Large intestine (tissue), 3 donors: Measurements from ENCODE around the gene SLC38A10. TPM values are rescaled to one million over a fixed set of nuclear protein-coding genes. Genes with fewer than 3 reads are reported as not detected.
A peak's percentile ranks its signal among the peaks of the same experiment; 100 is the strongest.

Experiments
- DNase-seq, 2 donors: peaks; one replicate each; pipeline versions ENCODE4 v3.0.0 to v3.0.0-alpha.2; 2013
- H3K27ac ChIP-seq: one replicate; pipeline ENCODE4 v1.5.1; 2013; ENCODE audit warnings: low read length
- H3K27me3 ChIP-seq: 2 replicates; pipeline ENCODE4 v1.6.1; 2013; ENCODE audit warnings: low read length; ENCODE audit not compliant: control insufficient read depth, insufficient read depth
- H3K36me3 ChIP-seq: 2 replicates; pipeline ENCODE4 v1.6.1; 2013; ENCODE audit warnings: low read length; ENCODE audit not compliant: control insufficient read depth, insufficient read depth
- H3K4me1 ChIP-seq: one replicate; pipeline ENCODE4 v1.6.1; 2013; ENCODE audit warnings: low read length; ENCODE audit not compliant: control insufficient read depth, insufficient read depth
- H3K4me3 ChIP-seq: one replicate; pipeline ENCODE4 v1.5.1; 2013; ENCODE audit warnings: low read length
- H3K9me3 ChIP-seq: one replicate; pipeline ENCODE4 v1.6.1; 2013; ENCODE audit warnings: mild to moderate bottlenecking, low read depth, low read length, moderate library complexity; ENCODE audit not compliant: control insufficient read depth
- WGBS: methylation state at CpG from one replicate; pipeline ENCODE4 v1.1.5; 2013; ENCODE audit warnings: low lambda C conversion rate; ENCODE audit not compliant: insufficient coverage; 5-methylcytosine and 5-hydroxymethylcytosine counted together
- polyA plus RNA-seq: library from polyadenylated mRNA; unstranded; fragments of 120-200 nt; gene quantifications from one replicate; pipeline ENCODE4 v1.2.1, GENCODE V29; 2013

SLC38A10 gene
- polyA plus RNA-seq, 1 donor: 86.5 TPM

DNA sequence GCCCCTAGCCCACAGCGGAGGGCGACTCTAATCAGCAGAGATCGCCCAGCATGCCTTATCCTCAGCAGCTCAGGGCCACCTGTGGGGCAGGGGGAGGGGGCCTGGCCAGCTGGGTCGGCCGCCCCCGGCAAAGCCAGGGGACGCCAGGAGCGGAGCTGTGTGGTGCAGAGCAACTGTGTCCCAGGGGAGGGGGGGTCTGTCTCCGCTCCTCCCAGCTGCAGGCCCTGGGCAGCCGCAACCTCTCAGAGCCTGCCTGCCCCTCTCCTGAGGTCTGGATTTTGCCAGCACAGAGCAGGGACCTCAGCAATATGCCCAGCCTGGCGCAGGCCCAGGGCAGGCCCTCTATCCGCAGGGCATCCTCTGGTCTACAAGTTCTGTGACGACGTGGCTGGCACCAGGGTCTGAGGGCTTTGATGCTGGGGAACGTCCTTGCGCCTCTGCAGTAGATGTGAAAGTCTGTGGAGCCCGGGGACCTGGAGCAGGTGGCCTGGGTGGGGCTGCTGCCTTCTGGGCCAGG, 36.5 kb upstream of the SLC38A10 start:
- H3K36me3 ChIP-seq: no peaks in the 10 kb centered on the region
- no peaks in the 10 kb centered on the region for H3K27me3 ChIP-seq
- peaks cover 88% of the 10 kb centered on the region for H3K4me1 ChIP-seq
- no peak for DNase-seq
- peak overlapping the region; percentile 55 for H3K4me3 ChIP-seq
- peak overlapping the region; percentile 99 for H3K27ac ChIP-seq
- no CpG with 5 or more reads among the region's 17 CpGs for WGBS
- no peaks in the 10 kb centered on the region for H3K9me3 ChIP-seq

DNA sequence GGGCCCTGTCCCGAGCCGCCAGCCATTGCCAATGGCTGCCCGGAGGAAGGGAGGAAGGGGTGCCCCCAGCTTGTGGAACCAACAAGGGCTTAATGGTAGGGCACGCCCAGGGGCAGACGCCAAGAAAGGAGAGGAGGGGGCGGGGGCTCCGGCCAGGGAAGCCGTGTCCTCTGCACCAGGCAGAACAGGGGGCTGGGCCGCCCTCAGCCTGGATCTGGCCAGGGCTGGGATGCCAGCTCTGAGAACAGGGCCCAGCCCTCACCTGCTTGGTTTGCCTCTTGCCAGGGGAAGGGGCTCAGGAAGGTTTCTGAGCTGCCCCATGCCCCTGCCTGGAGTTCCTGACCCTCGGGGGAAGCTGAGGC, 35.8 kb upstream of the SLC38A10 start:
- DNase-seq: no peak
- no peaks in the 10 kb centered on the region for H3K27me3 ChIP-seq
- peak overlapping the region; percentile 99 for H3K27ac ChIP-seq
- H3K4me1 ChIP-seq: peaks cover 83% of the 10 kb centered on the region
- WGBS: no CpG with 5 or more reads among the region's 10 CpGs
- no peaks in the 10 kb centered on the region for H3K36me3 ChIP-seq
- no peaks in the 10 kb centered on the region for H3K9me3 ChIP-seq
- H3K4me3 ChIP-seq: peak overlapping the region; percentile 55

GRCh38 chr17:81329927-81330883, 35.1 kb upstream of the SLC38A10 start:
- DNase-seq: peak; percentile 90 to 95
- no CpG with 5 or more reads among the region's 23 CpGs for WGBS
- H3K4me1 ChIP-seq: peaks cover 77% of the 10 kb centered on the region
- H3K9me3 ChIP-seq: no peaks in the 10 kb centered on the region
- no peaks in the 10 kb centered on the region for H3K36me3 ChIP-seq
- peak overlapping the region; percentile 99 for H3K27ac ChIP-seq
- peak overlapping the region; percentile 55 for H3K4me3 ChIP-seq
- no peaks in the 10 kb centered on the region for H3K27me3 ChIP-seq

DNA sequence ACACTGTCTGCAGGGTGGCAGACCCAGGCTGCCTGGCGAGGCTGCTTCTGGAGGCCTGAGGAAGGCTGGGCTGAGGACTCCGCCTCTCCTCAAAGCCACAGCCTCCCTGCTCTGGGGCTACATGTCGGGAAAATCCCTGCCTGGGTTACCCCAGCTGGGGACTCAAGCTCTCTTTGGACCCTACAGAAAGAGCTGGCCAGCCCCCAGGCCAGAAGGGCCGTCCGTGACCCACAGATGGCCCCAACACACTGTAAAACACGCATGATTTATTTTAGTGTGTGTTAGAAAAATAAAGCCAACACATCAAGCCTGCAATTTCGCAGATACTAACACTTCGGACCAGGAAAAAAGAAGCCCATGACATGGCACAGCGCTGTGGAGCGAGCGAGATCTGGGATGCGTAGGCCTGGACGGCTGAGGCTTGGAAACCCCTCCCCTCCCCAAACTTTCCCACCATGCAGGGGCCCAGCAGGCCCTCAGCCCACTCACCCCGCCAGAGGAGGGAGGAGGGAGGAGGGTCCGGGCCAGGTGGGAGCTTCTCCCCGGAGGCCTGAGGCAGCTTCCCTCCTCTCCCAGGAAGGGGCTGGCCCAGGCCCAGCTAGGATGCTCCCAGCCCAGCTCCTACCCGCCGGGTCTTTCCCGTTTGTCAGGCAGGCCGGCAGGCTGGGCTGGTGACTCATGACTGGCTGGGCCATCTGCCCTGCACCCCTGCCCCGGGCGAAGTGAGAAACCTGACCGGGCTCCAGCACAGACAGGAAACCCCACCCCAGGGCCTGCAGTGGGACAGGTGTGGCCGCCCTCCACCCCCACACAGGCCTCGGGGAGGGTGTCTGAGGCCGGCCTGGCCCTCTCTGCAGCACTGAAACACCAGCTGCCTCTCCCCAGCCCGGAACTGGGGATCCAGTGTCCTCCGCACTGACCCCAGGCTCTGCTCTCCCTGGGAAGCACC, 34.1 kb upstream of the SLC38A10 start:
- no peaks in the 10 kb centered on the region for H3K9me3 ChIP-seq
- DNase-seq: peak; percentile 89 to 96
- H3K4me1 ChIP-seq: peaks cover 67% of the 10 kb centered on the region
- no CpG with 5 or more reads among the region's 28 CpGs for WGBS
- no peaks in the 10 kb centered on the region for H3K27me3 ChIP-seq
- H3K36me3 ChIP-seq: no peaks in the 10 kb centered on the region
- peak overlapping the region; percentile 55 for H3K4me3 ChIP-seq
- H3K27ac ChIP-seq: peak overlapping the region; percentile 99

DNA sequence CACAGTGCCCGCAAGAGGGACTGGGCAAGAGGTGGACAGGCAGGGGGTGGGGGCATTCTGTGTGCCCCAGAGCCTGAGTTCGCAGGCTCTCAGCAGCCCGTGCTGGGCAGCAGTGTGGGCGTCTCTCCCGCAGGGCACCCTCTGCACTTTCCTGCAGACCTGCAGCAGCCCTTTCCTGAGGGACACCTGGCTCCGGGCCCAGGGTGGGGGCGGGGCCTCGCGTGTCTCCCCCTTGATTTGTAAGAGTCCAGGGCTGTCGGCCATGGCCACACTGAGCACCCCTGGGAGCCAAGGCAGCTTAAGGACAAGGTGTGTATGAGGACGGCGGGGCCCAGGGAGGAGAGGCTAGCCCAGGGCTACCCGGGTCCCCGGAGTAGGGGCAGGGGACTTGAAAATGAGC, 33.4 kb upstream of the SLC38A10 start:
- Histone ChIP-seq H3K27ac (peak overlapping the region; percentile 99), H3K36me3 (no peaks in the 10 kb centered on the region), H3K4me1 (peaks cover 63% of the 10 kb centered on the region), H3K9me3 (peaks cover under 1% of the 10 kb centered on the region), H3K4me3 (peak overlapping the region; percentile 55), H3K27me3 (no peaks in the 10 kb centered on the region)
- WGBS: no CpG with 5 or more reads among the region's 14 CpGs
- peak in 1 of 2 donors; percentile 46 for DNase-seq

DNA sequence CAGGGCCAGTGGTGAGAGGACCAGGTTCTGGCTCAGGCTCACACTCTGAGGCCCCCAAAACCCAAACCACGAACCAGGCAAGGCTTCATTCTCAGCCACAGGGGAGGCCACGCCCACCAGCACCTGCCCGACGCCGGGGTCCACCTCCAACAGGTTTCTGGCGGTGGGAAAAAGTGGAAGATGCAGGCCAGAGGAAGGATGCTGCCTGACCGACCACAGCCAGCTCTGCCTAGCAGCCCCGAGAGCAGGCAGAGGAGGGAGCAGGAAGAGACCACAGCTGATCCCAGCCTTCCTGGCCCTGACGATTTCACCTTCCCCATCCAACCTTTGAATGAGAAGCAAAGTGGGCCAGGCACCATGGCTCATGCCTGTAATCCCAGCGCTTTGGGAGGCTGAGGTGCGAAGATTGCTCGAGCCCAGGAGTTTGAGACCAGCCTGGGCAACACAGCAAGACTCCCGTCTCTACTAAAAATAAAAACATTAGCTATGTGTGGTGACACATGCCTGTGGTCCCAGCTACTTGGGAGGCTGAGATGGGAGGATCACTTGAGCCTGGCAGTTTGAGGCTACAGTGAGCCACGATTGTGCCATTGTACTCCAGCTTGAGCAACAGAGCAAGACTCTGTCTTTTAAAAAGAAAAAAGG, 30.7 kb upstream of the SLC38A10 start:
- Histone ChIP-seq H3K27me3 (no peaks in the 10 kb centered on the region), H3K27ac (no peak overlapping the region), H3K36me3 (no peaks in the 10 kb centered on the region), H3K9me3 (peaks cover 7% of the 10 kb centered on the region), H3K4me1 (peaks cover 42% of the 10 kb centered on the region), H3K4me3 (no peak overlapping the region)
- WGBS: no CpG with 5 or more reads among the region's 14 CpGs
- DNase-seq: no peak

- Histone ChIP-seq H3K9me3 (peaks cover 7% of the 10 kb centered on the region), H3K4me1 (peaks cover 34% of the 10 kb centered on the region)
- WGBS: no CpG with 5 or more reads among the region's 22 CpGs
Measured at GRCh38 chr17:81324851-81325713, 30.0 kb upstream of the SLC38A10 start.

DNA sequence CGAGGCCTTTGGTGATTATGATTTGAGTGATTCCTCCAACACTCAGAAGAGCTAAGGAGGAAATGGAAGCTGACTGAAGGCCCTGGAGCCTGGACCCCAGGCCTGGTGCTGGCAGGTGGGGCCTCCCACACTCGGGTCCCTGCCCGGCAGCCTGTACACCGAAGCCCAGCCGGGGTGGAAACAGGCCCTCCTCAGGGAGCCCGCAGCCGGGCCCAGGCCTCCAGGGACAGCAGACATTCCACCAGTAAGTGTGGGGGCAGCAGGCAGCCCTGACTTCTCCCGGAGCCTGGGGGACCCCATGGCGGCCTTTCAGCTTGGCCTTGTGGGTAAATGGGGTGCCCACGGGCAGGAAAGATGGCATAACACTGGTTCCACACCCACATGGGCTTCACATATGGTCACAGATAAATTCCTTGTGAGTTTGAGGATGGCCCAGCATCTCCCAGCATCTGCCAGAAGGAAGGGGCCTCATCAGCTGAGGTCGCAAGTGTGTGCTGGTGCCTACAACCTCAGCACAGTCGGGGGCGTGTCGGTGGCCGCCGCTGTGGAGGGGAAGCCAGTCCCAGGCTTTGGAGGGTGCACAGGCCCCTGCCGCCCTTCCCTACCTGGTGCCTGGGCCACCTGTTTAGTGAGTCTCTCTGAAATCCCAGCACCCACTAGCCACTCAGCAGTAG, 29.2 kb upstream of the SLC38A10 start:
- Histone ChIP-seq H3K27me3 (no peaks in the 10 kb centered on the region), H3K27ac (no peak overlapping the region), H3K9me3 (peaks cover 7% of the 10 kb centered on the region), H3K4me1 (peaks cover 27% of the 10 kb centered on the region), H3K4me3 (no peak overlapping the region), H3K36me3 (no peaks in the 10 kb centered on the region)
- DNase-seq: no peak
- no CpG with 5 or more reads among the region's 17 CpGs for WGBS

More at GRCh38 chr17:81324851-81325713, 30.0 kb upstream of the SLC38A10 start:
- no peaks in the 10 kb centered on the region for H3K27me3 ChIP-seq
- no peak overlapping the region for H3K27ac ChIP-seq
- DNase-seq: no peak
- H3K4me3 ChIP-seq: no peak overlapping the region
- H3K36me3 ChIP-seq: no peaks in the 10 kb centered on the region

DNA sequence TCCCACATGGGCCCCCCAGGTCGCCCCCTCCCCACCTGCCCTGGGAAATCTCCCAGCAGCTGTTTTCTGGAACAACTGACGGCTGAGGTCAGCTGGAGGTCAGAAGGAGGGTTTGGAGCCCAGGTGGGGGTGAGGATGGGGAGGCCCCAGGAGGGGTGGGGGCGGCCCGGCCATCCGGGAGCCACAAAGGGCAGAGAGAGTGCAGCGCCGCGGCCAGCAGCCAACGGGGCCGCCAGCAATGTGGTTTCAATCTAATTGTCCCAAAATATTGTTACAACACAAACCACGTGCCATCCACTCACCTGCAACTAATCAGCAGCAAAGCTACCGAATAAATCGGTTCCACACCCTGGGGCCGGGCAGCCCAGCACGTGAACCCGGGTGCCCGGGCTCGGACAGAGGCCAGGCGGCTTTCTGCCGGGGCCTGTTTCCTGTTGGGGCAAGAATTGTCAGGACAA, 28.3 kb upstream of the SLC38A10 start:
- no CpG with 5 or more reads among the region's 20 CpGs for WGBS
- Histone ChIP-seq H3K4me3 (no peak overlapping the region), H3K4me1 (peaks cover 20% of the 10 kb centered on the region), H3K9me3 (peaks cover 7% of the 10 kb centered on the region), H3K36me3 (no peaks in the 10 kb centered on the region), H3K27me3 (no peaks in the 10 kb centered on the region), H3K27ac (no peak overlapping the region)
- no peak for DNase-seq
